GM18867 (cell line): ENCODE results near the gene SPINK4.

Experiments
- ATAC-seq: cut with Tn5 transposase; IDR thresholded peaks from one replicate; pipeline ENCODE4 v1.9.1; 2021; ENCODE audit warnings: mild to moderate bottlenecking, moderate library complexity; ENCODE audit not compliant: unreplicated experiment

SPINK4 gene

DNA sequence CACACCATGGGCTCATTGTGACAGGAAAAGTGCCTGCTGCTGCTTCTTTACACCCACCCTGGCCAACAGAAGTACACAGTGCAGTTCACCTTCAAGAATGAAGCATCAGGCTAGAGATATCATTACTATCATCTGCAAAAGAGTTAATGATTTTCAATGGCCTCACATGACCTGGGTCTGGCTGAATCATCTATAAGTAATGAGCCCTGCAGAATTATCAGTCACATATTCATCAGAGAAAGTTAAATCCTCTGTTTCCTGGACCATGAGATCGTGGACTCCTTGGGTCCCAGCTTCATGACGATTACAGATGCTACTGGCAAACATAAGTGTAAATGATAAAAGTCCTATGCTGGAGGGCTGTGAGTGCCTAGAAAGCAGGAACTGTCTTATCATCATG lies 16.3 kb downstream of the SPINK4 start:
- ATAC-seq = no peak

DNA sequence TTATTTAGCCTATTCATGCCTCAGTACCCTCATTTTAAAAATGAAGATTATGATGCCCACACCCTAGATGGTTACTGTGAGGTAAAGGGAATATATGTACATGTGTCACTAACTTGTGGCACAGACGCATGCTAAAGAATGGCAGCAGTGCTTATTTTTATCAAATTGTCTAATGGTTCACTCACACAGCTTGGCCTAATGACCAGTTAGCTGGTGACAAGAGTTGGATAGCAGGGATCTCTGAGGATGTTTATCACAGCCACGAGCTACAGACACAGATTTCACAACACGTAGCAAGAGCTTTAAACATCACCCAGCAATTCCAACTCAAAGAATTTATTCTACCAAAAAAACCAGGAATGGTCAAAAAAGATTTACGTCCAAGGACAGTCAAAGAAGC lies 17.3 kb downstream of the SPINK4 start:
- no peak for ATAC-seq

DNA sequence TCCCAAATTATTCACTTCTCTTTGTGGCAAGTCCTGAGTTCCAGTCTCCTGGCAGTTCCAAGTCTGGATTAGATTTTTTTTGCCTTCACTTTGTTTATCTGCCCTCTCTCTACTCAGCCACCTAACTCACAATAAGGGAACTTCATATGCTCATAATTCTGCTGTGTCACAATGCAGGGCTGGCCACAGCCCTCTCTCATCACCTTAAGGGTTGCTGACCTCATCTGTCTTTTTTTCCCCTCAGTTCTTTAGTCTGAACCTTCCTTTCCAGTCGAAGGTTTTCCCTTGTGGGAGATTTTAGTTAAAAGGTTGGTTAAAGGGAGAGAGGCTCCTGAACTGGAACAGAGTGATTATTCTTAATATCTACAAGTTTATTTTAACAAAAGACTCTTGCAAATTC lies 20.4 kb downstream of the SPINK4 start:
- no peak for ATAC-seq

DNA sequence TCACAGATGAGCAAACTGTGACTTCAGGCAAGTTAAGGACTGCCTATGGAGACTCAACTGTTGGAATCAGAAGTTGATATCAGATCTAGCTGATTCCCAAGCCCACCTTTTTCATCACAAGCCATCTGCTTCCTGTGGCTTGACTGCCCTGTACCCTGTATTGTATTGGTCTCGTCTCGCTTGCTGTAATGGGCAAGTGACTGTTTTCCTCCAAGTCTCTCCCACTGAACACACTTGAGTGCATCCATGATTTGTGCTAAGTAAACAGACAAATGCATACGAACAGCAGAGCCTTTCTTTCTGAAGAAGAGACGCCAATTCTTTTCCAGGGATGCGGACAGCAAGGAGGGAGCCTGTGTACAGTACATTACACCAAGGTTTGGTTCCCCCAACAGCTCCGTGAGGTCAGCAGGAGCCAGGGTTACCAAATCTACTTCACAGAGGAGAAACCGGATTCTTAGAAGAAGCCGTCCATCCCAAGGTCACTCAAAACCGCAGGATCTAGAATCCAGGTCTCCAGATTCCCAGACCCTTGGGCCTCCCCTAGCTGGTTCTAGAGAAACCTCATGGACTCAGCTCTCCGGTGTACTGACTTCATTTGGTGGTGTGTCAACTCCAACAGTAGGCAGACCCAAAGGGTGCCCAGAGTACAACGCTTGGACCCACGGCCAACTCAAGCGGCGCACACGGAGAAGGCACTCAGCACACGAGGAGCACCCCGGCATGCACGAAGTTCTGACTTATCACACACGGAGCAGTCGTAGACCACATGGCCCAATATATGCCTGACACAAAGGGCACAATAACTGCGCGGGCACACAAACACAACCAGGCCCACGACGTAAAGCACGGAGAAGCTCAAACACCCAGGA lies 23.4 kb downstream of the SPINK4 start:
- peak; percentile 11 for ATAC-seq

DNA sequence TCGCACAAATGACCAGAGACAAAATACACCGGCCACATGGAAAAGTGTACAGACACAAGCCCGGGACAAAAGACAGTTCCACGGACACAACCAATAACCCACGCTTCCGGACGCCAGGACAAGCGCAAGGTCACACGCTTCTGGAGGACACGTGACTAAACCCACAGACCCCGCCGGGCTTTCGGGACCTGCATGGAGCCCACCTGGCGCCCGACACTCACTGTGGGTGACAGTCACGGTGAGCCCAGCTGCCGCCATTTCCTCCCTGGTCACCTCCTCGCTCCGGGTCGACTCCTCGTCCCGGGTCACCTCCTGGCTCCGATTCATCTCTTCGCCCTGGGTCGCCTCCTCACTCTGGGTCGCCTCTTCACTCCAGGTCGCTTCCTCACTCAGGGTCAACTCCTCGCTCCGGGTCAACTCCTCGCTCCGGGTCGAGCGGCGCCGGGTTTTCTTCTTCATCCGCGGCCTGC lies 24.1 kb downstream of the SPINK4 start:
- ATAC-seq = peak; percentile 33

DNA sequence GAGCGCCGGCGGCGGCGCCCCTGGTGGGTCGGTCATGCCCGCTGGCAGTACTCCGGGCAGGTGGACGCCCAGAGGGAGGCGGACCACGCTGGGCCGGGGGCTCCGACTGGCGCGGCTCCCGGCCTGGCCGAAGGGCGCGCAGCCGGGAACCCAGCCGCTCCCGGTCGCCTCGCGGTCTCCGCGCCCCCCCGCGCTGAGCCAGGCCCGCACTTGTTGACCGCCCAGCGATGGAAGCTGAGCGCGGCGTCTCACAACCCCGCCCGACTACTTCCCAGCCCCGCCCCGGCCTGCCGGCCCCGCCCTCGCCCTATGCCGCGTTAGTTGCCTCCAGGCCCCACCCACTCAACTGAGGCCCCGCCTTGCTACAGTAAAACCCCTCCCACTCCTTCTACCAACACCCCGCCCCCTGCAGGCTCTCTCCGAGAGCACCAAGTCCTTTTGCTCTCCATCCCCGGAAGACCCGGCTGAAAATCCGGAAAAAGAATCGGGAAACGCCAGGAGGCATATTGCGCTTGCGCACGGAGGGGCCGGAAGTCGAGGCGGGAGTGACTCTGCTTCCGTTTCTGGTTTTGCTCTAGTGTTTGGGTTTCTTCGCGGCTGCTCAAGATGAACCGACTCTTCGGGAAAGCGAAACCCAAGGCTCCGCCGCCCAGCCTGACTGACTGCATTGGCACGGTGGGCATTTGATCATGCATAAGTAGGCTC lies 24.7 kb downstream of the SPINK4 start, which contains the start of the genes BAG1 and CHMP5:
Gene BAG1 (minus strand): TSS at position 236 of the 705 bp plus-strand sequence.
Gene CHMP5 (plus strand): TSS at position 577 of the 705 bp plus-strand sequence. CDS start 30 bp downstream, at position 607.
- ATAC-seq = peak; percentile 80

DNA sequence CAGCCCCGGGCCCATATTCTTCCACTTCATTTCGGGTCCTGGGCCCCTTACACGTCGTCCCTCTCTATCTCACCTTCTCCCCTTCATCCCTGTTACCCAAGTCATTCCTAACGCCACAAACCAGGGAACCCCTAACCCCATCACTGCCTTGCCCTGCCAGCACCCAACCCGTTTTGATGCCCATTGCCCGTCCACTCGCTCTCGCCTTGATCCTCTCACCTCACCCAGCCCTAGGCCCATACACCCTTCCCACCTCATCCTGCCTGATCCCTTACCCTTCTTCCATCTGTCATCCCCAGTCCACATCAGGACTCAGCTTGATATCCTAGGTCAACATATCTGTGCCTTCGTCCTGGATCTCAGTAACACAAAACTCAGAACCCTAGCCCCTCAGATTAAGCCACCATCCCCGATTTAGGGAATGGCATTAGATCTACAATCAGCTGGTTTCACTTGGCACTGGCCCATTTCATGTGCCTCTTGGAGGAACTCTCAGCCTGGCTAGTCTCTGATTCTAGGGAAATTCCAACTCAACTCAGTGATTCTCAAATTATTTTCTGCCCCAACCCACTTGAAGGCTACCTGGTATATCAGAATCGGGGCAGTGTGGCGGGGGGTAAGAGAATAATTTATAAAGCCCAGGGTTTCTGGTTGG lies 25.4 kb downstream of the SPINK4 start:
- no peak for ATAC-seq

DNA sequence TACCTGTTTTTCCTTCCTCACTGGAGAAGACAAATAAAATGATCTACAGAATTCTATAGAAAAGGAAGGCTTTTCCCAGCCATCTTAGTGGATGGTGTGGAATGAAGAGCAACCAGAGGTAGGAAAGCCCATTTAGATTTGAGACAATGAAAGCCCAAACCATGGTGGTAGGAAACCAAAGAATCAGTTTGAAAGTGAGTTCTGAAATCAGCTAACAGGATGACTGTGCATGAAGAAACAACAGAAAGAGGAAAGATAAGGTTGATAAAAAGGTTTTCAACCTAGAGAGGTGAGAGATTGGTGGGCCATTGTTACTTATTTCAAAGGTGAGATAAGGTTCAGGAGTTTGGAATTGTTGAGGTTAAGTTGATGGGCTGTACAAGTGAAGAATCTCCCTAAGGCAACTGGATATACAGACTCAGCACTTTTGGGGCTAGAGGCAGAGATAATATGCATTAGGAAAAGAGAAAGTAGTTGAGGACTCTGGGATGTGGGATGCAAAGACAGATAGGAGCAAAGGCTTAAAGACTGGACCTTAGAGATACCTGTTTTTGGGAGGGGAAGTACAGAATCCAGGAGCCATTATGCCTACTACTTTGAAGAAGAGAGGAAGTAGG lies 27.3 kb downstream of the SPINK4 start:
- ATAC-seq = no peak

DNA sequence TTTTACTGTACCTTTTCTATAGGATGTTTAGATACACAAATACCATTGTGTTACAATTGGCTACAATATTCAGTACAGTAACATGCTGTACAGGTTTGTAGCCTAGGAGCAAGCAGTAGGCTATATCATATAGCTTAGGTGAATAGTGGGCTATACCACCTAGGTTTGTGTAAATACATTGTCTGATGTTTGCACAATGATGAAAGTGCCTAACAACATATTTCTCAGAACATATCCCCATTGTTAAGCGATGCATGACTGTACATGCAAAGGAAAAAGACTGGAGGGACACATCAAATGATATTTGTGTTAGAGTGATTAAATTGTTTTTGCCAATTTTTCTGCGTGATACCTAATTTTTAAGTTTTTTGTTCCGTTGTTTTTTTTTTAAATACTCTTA lies 30.2 kb downstream of the SPINK4 start:
- ATAC-seq = no peak

DNA sequence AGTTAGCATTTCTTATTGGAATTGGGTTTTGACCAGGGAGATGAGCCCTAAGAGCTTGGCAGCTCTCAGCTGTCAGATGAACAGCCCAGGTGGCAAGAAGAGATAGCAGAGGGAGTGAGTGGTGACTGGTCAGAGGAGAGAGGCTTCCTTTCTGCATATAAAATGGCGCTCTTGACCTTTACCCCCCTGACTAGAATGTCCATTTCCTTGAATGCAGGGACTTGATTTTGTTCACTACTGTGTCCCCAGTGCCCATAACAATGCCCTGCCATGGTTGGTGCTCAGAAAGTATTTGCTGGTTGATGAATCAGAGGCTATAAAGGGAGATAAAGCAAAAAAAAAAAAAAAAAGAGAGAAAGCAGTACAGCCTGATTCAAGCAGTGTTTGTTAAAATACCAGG lies 32.1 kb downstream of the SPINK4 start:
- ATAC-seq = no peak

DNA sequence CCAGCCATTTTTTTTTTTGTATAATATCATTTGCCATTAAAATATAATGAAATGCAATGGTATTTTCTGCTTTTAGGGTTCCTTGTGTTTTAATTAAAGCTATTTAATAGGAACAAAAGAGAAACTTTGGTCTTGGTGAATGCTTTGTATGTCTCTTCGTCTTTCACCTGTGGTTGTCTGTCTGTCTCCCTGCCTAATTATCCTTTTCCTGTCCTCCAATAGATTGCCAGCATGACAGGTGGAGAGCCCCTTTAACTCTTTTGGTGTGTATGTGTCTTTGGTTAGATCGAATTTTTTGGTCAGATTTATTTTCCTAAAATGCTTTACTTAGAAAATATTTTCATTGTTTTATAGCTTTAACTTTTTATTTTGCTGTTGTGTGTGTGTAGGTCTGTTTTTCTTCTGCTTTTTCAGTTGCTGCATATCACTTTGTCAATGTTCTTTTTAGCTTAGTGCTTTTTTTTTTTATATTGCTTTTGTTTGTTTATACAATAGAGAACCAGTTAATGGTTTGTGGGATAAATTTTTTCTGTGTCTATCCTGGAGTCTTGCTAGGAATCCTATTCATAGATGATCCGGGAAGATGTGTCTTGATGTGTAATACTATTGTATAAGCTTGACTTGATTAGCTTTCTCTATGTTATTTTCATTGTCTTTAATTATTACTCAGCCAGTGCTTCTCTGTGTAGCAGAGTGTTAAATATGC lies 33.5 kb downstream of the SPINK4 start:
- no peak for ATAC-seq

DNA sequence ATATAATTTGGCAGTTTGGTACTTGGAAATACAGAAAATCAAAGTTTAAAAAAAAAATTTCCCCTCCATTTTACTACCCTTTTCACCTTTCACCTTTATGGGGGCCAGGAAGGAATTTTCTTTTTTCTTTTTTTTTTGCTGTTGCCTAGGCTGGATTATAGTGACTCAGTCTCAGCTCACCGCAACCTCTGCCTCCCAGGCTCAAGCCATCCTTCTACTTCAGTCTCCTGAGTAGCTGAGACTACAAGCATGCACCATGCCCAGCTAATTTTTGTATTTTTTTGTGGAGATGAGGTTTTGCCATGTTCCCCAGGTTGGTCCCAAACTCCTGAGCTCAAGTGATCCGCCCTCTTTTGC lies 34.0 kb downstream of the SPINK4 start:
- ATAC-seq = no peak

DNA sequence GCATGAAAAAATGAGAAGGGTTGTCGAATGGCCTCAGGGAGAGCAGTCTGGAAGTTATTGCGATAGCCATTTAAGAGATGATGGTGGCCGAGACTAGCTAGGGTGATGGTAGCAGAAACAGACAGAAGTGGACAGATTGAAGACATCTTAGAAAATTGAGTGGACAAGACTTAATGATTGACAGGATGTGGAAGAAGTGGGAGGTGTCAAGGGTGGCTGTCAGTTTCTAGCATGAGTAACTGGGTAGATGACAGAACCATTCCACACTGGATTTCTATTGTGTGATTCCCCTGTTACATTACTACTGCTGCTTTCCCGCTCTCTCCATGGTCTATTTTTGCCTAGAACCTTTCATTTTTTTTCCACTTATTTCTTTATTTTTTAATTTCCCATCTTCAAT lies 37.5 kb downstream of the SPINK4 start:
- ATAC-seq = no peak

DNA sequence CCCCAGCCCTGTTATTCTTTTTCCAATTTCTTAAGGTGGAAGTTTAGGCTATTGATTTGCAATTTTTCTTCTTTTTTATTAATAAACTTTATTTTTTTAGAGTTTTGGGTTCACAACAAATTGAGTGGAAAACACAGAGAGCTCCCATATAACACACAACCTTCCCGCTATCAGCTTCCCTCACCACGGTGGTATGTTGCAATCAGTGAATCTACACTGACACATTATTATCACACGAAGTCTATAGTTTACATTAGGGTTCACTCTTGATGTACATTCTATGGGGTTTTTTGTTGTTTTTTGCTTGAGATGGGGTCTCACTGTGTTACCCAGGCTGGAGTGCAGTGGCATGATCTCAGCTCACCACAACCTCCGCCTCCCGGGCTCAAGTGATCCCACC lies 45.5 kb downstream of the SPINK4 start:
- no peak for ATAC-seq

DNA sequence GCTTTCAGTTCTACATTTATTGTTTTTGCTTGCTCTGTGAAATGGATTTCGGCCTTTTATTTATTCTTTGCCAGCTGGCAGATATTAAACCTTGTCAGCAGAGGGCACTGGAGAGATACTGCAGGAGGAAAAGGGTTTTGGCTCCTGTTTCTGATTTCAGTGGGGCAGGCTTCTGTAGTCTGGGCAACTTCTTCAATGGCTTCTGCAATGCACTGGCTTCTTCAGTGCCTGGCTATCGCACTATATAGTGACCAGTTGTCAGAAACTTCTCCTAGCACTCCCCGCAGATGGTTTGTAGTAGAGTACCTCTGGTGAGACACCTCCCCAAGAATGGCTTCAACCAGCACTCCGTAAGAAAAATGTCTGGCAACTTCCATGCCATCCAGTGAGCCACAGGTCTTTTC lies 47.1 kb downstream of the SPINK4 start:
- ATAC-seq = peak; percentile 18

DNA sequence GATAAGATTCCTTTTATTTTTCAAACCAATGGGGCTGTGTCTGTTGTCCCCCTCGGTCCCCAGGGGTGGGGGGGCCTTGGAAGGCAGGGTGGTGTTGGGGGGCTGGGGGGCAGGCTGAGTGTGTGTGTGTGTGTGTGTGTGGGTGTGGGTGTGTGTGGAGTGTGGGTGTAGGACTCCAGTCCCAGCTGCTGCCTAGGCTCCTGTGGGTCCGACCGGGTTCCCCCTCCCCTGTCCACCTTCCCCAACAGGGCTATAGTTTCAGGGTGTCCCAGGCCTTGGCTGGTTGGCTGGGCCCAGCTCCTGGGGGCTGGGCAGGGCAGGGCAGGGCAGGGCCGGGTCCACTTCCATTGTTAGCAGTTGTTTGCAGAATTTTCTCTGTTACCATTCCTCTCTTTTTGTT lies 48.3 kb downstream of the SPINK4 start:
- ATAC-seq = no peak

DNA sequence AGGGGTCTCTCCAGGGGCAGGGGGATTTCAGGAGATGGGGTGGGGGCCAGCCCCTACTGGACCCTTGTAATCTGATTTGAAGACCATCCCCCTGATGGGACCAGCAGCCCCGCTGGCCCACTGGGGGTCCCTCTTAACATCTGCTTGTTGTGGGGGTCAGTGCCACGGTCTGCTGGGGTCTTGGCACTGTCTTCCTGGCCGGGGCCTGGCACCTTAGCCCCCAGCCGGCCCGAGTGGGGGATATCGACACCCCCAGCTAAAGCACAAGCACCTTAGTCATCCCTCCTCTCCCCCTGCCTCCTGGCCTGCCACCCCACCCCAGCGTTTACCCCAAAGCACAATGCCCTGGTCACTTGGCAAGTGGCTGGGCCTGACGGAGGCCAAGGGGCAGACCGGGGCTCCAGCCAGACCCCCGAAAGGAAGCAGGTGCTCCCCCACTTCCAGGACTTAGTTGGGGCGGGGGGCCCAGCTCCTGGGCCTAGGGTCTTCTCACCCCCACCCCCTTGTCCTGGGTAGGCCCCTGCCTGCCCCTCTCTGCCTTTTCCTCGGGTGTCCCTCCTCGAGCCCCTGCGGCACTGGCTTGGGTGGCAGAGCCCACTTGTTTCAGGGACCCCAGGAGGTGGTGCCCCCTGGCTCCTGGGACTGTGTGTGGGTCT lies 49.0 kb downstream of the SPINK4 start:
- ATAC-seq = no peak

DNA sequence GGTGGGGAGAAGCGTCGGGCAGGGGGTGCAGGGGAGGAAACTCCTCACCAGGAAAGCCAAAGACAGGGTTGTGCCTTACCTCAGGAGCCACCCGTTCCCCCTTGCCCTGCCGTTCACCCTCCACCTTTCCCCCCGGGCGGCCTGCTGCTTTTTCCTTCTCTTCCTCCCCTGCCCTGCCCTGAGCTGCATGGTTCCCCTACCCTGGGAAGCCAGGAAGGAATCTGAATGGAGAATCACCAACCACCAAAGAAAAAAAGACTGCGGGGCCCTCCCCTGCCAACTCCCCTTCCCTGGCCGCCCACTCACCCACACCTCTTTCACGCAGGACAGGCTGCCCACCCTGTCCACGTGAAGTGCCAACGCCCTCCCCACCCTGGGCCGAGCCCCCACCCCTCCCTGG lies 49.5 kb downstream of the SPINK4 start:
- ATAC-seq = no peak

DNA sequence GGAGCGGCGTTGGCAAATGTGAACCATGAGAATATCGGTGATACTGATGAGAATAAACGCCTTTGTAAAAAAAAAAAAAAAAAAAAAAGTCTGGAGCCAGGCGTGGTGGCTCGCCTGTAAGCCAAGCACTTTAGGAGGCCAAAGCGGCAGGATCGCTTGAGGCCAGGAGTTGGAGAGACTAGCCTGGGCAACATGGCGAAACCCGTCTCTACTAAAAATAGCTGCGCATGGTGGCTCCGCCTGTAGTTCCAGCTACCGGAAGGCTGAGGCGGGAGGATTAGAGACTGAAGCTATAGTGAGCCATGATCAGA lies 49.9 kb downstream of the SPINK4 start:
- peak; percentile 31 for ATAC-seq
